Lower lobe of right lung (tissue), 2 donors: ENCODE results near the gene DPH5. TPM values are rescaled to one million over a fixed set of nuclear protein-coding genes. Genes with fewer than 3 reads are reported as not detected.
"Not testable (repeated sequence)": the region's sequence is repeated elsewhere in the genome, so short reads cannot be mapped to it uniquely, and the experiment has no call there.

Experiments
- ATAC-seq, 2 donors: fragments of 200-7000 bp; cut with Tn5 transposase; one replicate each; pipeline ENCODE4 v1.9.1; 2020 to 2022; ENCODE audit warnings: mild to moderate bottlenecking in 2 of 2, moderate library complexity in 2 of 2
- DNase-seq: peaks from one replicate; pipeline ENCODE4 v3.0.0-alpha.2; 2020
- H3K27ac ChIP-seq: fragments of 200-600 bp; one replicate; pipeline ENCODE4 v1.8.0; 2022
- H3K27me3 ChIP-seq: fragments of 200-600 bp; one replicate; pipeline ENCODE4 v1.8.0; 2022; ENCODE audit warnings: low read depth
- H3K36me3 ChIP-seq: fragments of 200-600 bp; one replicate; pipeline ENCODE4 v1.8.0; 2022; ENCODE audit warnings: mild to moderate bottlenecking
- H3K4me1 ChIP-seq: fragments of 200-600 bp; one replicate; pipeline ENCODE4 v1.8.0; 2022
- H3K4me3 ChIP-seq: fragments of 200-600 bp; one replicate; pipeline ENCODE4 v1.8.0; 2022; ENCODE audit warnings: mild to moderate bottlenecking
- H3K9me3 ChIP-seq: fragments of 200-600 bp; one replicate; pipeline ENCODE4 v1.8.0; 2022
- CTCF ChIP-seq: fragments of 200-600 bp; IDR thresholded peaks from one replicate; pipeline ENCODE4 v1.8.0; 2022; ENCODE audit warnings: antibody characterized with exemption, mild to moderate bottlenecking
- intact Hi-C: fragments of 100-400 bp; cut with DNase I; formaldehyde crosslinking; loops from one replicate; pipeline ENCODE4 v1.11.0; 2022
- long read RNA-seq: library from polyadenylated mRNA; unstranded; transcript quantifications from one replicate; pipeline ENCODE4 v2.0.0, GENCODE V29; 2021
- total RNA-seq: library from RNA; stranded (reverse); fragmentation: NEBNext Ultra II Directional; extraction: Animal tissue kit (Norgen Biotek cat#: 25700); gene quantifications from one replicate; pipeline ENCODE4 v1.2.1, GENCODE V29; 2021
- donor health status: DM: no; HTN: yes; CAD: no; lungs with severe emphysema.

Gene DPH5
- total RNA-seq: 33.1 TPM
- long read RNA-seq, transcript DPH5-203 (8 exons, 1,316 nt): major isoform, 18 of 33 reads
- long read RNA-seq, partial matches to known transcripts: 1 of 33 reads
- long read RNA-seq, other reads (novel, unspliced or antisense): 11 of 33 reads

- intact Hi-C loops: no loop called here
- no peaks in the 10 kb centered on the region for H3K27me3 ChIP-seq
- peak; percentile 95 for DNase-seq
- TF ChIP-seq CTCF: no peak
- H3K4me3 ChIP-seq: peak within 1 kb of the TSS; percentile 72
- H3K9me3 ChIP-seq: no peaks in the 10 kb centered on the region
- no peaks in the 10 kb centered on the region for H3K36me3 ChIP-seq
- H3K27ac ChIP-seq: peak within 1 kb of the TSS; percentile 85
- H3K4me1 ChIP-seq: peaks cover 20% of the 10 kb centered on the region
- peak; percentile 99 to 100 for ATAC-seq
These were observed at the start of gene DPH5 for GRCh38 chr1:101025657-101026429. DPH5 (minus strand) TSS chr1:101025784; CDS start chr1:101025443, 341 bp downstream.

- Histone ChIP-seq H3K27me3 (no peaks in the 10 kb centered on the region), H3K9me3 (no peaks in the 10 kb centered on the region), H3K4me3 (no peak overlapping the region), H3K27ac (no peak overlapping the region), H3K36me3 (no peaks in the 10 kb centered on the region), H3K4me1 (peaks cover 7% of the 10 kb centered on the region)
- no peak for ATAC-seq
- no peak for TF ChIP-seq CTCF
- DNase-seq: no peak
- intact Hi-C loops: no loop called here
These were observed 48.3 kb upstream of the DPH5 start for GRCh38 chr1:101073836-101074235.

GRCh38 chr1:101071470-101071891 is 45.9 kb upstream of the DPH5 start:
- intact Hi-C loops: no loop called here
- no peak for TF ChIP-seq CTCF
- ATAC-seq: no peak
- H3K4me3 ChIP-seq: no peak overlapping the region
- no peaks in the 10 kb centered on the region for H3K36me3 ChIP-seq
- peaks cover 7% of the 10 kb centered on the region for H3K4me1 ChIP-seq
- H3K9me3 ChIP-seq: no peaks in the 10 kb centered on the region
- H3K27me3 ChIP-seq: no peaks in the 10 kb centered on the region
- H3K27ac ChIP-seq: no peak overlapping the region
- DNase-seq: no peak

- H3K36me3 ChIP-seq: no peaks in the 10 kb centered on the region
These were observed 43.6 kb upstream of the DPH5 start for GRCh38 chr1:101069158-101069557.

GRCh38 chr1:101066937-101067335 is 41.4 kb upstream of the DPH5 start:
- H3K4me1 ChIP-seq, H3K9me3 ChIP-seq, intact Hi-C loops, H3K27ac ChIP-seq, H3K36me3 ChIP-seq, DNase-seq, ATAC-seq, H3K27me3 ChIP-seq, H3K4me3 ChIP-seq: not testable (repeated sequence)

More at GRCh38 chr1:101069158-101069557, 43.6 kb upstream of the DPH5 start:
- Histone ChIP-seq H3K27me3 (no peaks in the 10 kb centered on the region), H3K4me3 (no peak overlapping the region), H3K4me1 (peaks cover 7% of the 10 kb centered on the region), H3K27ac (no peak overlapping the region), H3K9me3 (no peaks in the 10 kb centered on the region)
- intact Hi-C loops: no loop called here
- TF ChIP-seq CTCF: no peak
- no peak for ATAC-seq
- DNase-seq: no peak

GRCh38 chr1:101066260-101066936 is 40.8 kb upstream of the DPH5 start:
- Histone ChIP-seq H3K36me3 (no peaks in the 10 kb centered on the region), H3K27me3 (no peaks in the 10 kb centered on the region), H3K4me1 (peaks cover 3% of the 10 kb centered on the region), H3K9me3 (no peaks in the 10 kb centered on the region), H3K27ac (no peak overlapping the region), H3K4me3 (no peak overlapping the region)
- intact Hi-C loops: no loop called here
- no peak for TF ChIP-seq CTCF
- DNase-seq: no peak
- ATAC-seq: no peak
